GM21423 (cell line): ENCODE measurements around the gene BRCC3.
"Not testable (repeated sequence)": the region's sequence is repeated elsewhere in the genome, so short reads cannot be mapped to it uniquely, and the experiment has no call there.

Source experiments
- ATAC-seq: cut with Tn5 transposase; IDR thresholded peaks from one replicate; pipeline ENCODE4 v1.9.1; 2021; ENCODE audit warnings: mild to moderate bottlenecking, moderate library complexity; ENCODE audit not compliant: unreplicated experiment

The BRCC3 gene

GRCh38 chrX:155143959-155144548 is 72.7 kb downstream of the BRCC3 start:
- no peak for ATAC-seq

- no peak for ATAC-seq
These were observed 73.6 kb downstream of the BRCC3 start for GRCh38 chrX:155144926-155145325.

GRCh38 chrX:155147612-155148011 is 76.3 kb downstream of the BRCC3 start:
- not testable (repeated sequence) for ATAC-seq

GRCh38 chrX:155148166-155148565 is 76.9 kb downstream of the BRCC3 start:
- not testable (repeated sequence) for ATAC-seq

- ATAC-seq: no peak
These were observed 77.6 kb downstream of the BRCC3 start for GRCh38 chrX:155148724-155149537.

GRCh38 chrX:155169881-155170280 is 98.6 kb downstream of the BRCC3 start:
- ATAC-seq: no peak
